IPS-NIHi11 (cell line): ENCODE results near the gene PTPRU.

ENCODE experiments used
- DNase-seq: peaks from one replicate; pipeline ENCODE4 v3.0.0; 2012; ENCODE audit warnings: mixed read lengths, low spot score

The PTPRU gene

GRCh38 chr1:29332204-29332603, 95.9 kb downstream of the PTPRU start:
- DNase-seq: peak; percentile 58

- no peak for DNase-seq
Observed at GRCh38 chr1:29333008-29333407, 96.7 kb downstream of the PTPRU start.

DNA sequence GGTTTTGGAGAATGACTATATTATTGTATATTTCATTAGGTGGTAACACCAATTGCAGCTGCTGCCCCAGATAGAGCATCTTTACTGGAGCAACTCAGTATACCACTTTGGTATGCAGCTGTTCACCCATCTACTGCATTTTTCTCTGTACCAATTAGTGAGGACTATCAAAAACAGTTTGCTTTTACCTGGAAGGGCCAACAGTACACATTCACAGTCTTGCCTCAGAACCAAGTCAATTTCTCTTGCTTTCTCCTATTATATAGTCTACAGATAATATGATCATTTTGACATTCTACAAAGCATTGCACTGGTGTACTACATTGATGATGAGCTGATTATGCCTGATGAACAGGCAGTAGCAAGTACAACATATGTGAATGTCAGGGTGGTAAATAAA, 99.3 kb downstream of the PTPRU start:
- DNase-seq: no peak

GRCh38 chr1:29338908-29339575, 102.7 kb downstream of the PTPRU start:
- DNase-seq: no peak

- no peak for DNase-seq
Observed at GRCh38 chr1:29341936-29342335, 105.6 kb downstream of the PTPRU start.

GRCh38 chr1:29342351-29342750, 106.0 kb downstream of the PTPRU start:
- DNase-seq: no peak

- no peak for DNase-seq
Observed at GRCh38 chr1:29342983-29343382, 106.7 kb downstream of the PTPRU start.

DNA sequence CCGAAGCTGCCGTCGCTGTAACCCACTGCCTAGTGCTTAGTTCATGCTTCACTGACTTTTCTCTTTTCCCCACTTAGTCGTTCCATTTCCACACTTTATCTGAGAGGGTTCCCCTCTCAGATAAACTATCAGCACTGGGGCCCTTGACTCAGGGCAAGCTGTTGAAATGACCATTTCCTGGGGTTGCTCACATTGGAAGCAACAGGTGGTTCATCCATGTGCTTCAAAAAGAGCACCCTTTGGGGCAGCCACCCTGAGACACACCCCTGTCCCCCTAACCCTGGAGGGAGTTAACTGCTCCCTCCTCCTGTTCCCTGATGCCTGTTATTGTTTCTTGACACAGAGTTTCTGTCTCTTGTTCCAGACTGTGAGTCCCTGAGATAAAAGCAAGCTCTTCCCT, 107.2 kb downstream of the PTPRU start:
- no peak for DNase-seq

- DNase-seq: no peak
Observed at GRCh38 chr1:29343908-29344307, 107.6 kb downstream of the PTPRU start.

- DNase-seq: no peak
Observed at GRCh38 chr1:29344336-29344735, 108.0 kb downstream of the PTPRU start.

- no peak for DNase-seq
Observed at GRCh38 chr1:29346576-29346975, 110.3 kb downstream of the PTPRU start.

DNA sequence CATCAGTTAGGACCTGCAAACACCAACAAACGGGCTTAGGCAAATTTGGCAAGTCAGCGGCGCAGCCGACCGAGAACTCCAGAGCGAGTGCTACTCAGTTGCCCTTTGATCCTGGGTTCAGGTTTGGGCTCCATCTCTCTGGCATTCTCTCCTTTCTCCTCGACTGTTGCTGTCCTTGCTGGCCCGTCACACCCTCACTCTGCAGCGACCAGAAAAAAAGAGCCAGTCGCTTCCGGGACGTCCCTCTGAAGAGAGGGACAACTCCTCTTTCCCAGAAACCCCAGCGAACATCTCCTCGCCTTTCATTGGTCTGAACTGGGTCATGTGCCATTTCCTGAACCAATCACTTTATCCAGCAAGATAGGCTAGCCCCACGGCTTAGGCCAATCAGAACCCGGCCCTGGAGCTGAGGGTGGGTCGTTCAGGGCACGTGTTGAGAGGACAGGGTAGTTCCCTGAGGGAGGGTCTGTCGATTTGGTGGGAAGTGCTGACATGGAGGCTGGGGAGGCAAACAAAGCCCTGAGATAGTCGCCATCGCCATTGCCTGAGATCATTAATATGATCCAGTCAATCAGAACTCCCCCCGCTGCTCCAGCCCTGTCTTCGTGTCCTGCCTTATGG, 113.7 kb downstream of the PTPRU start:
- no peak for DNase-seq

DNA sequence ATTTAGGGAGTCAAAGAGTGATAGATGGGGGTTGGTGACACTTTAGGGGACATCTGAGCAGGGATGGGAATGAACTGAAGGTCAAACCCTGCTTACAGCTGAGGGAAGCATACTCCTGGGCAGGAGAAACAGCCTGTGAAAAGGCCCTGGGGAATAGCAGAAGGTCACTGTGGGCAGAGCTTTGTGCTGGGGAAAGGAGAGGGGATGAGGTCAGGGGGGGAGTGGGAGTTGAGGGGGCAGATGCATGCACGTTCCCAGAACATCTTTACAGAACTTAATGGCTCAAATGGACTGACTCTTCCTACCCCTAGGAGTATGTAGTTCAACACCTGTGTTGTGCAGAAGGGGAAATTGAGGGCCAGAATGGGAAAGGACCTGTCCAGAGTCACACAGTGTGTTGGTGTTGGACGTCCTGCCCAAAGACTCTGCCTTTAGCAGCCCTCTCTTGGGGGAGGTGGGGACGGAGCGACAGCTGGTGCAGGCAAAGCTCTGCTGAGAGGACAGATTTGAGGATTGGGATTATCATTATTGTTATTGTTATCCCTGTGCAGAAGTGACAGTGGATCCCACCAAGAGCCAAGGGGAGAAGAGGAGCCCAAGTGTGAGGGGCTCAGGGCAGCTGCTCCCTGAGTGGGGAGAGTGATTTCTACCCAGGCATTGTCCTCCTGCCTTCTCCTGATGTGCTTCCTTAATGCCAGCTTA, 116.5 kb downstream of the PTPRU start:
- no peak for DNase-seq

DNA sequence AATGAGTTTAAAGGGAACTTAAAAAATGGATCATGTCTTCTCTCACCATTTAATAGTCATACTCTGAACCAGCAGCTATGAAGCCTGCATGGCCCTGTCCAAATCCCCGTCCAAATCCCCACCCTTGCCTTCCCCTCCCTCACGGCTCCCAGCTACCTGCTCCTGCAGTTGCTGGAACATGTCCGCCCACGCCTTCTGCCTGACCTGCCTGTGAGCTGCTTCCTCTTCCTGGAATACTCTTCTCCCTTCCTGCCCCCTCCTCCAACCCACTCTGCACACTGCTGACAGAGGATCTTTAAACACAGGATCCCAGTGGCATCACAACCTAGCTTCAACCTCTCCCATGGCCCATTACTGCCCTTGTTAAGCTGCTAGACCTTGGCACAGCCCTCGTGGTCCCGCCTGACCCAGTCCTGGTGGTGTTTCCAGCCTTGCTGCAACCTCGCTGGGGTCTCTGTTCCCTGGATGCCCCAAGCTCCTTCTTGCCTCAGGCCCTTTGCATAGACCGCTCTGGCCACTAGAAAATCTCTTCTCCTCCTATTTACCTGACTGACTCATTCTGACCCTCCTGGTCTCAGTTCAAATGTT, 118.3 kb downstream of the PTPRU start:
- DNase-seq: no peak

DNA sequence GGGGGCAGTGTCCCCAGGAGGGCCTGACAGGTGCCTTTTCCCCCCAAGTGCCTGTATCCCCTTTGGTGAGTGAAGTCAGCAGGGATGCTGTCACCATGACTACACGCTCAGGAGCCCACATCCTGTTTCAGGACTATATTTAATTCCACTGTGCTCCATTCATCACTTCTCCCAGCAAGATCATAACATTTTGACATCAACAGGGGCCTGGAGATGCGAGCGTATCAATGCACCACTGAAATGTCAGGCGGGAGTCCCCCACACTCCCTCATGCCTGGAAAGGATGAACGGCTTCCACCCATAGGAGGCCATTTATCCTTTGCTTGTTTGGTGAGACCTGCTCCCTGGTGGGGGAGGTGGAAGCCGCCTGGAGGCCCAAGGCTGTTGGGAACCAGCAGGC, 119.1 kb downstream of the PTPRU start:
- DNase-seq: no peak

GRCh38 chr1:29356663-29357062, 120.3 kb downstream of the PTPRU start:
- peak; percentile 94 for DNase-seq

GRCh38 chr1:29357452-29357851, 121.1 kb downstream of the PTPRU start:
- no peak for DNase-seq

DNA sequence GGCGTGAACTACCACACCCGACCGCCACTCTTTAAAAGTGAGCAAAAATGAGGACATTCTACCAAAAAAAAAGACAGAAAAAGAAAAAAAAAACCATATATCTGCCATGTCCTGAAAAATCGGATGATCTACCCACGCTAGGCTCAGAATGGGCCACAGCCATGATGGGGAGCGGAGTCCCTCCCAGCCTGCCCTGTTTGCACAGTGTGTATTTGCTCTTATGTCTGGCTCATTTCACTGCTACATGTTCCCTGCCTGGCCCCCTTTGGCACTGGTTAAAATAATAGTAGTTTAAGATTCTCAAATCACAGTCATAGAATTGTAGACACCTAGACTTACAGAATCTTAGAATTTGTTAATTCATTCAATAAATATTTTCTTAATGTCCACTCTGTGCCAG, 121.9 kb downstream of the PTPRU start:
- no peak for DNase-seq

GRCh38 chr1:29360768-29361167, 124.4 kb downstream of the PTPRU start:
- DNase-seq: no peak

GRCh38 chr1:29361686-29362085, 125.4 kb downstream of the PTPRU start:
- DNase-seq: no peak

DNA sequence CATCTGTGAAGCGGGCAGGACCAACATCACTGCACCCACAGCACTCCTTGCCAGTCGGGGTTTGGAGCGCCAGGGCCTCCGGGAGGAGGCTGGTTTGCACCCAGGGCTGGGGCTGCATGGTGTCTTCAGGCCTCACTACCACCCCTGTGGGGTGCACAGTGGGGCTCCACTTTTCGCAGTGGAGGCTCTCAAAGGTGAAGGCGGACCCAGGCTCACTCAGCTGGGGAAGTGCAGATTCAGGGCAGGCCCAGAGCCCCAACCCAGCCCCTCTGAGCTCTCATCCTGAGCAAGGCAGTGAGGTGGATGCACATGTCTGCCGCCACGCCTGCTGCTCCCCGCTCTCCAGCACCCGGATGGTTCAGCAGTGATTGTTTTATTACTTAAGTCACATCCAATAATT, 125.8 kb downstream of the PTPRU start:
- no peak for DNase-seq

- DNase-seq: no peak
Observed at GRCh38 chr1:29362764-29363163, 126.4 kb downstream of the PTPRU start.

DNA sequence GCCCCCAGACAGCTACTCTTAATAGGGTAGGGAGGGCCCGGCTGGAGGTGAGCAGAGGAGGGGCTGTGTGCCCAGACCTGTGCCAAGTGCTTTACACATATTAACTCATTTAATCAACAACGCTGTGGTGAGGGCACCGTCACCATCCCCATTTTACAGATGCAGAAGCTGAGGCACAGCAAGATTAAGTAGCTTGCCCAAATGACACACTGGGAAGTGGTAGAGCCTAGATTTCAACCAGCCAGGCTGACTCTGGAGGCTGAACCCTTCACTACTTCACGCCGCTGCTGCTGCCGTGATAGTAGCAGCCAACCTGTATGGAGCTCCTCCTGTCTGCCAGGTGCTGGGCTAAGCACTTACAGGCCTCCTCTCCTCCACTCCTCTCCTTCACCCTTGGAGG, 127.2 kb downstream of the PTPRU start:
- no peak for DNase-seq
